Measurements from ENCODE around the gene PPFIA4.

The PPFIA4 gene

DNA sequence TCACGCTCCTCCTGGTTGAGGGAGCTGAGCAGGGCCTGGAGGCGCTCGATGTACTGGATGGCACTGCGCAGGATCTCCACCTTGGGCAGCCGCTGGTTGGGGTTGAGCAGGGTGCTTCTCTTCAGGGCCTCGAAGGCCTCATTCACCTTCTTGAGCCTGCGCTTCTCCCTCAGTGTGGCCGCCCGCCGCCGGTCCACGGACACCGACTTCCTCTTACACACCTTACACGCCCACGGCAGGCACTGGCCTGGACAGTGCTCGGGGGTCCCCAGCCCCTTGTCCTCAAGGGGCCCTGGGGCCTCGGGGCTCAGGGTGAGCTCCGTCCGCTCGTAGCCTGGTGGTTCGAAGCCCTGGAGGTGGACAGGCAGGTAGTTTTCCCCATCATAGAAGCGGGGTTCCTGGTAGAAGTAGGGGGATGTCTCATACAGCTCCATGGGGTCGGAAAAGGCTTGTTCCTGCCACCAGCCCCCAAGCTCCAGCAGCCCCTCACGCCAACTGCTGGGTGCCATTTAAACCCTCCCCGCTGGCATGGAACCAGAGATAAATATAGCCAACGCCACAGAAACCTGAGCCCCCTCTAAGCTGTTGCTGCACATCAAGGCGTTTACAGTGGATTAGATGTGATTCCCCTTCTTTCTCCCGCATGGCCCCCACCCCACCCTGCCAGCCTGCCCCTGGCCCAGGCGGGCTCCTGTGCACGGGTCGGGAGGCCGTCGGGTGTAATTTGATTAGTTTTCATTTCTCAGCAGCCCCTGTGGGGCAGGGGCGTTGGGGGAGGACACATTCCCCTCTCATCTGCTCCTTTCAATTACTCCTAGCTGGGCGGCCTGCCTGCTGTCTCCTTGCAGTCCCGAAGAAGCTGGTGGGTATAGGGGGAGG is 59.5 kb downstream of the PPFIA4 start, which contains the start of gene MYOG:
TSS of gene MYOG (minus strand) at position 485 of the 879 bp plus-strand sequence. CDS start at position 434, 51 bp downstream.
- DNase-seq, result no peak

DNA sequence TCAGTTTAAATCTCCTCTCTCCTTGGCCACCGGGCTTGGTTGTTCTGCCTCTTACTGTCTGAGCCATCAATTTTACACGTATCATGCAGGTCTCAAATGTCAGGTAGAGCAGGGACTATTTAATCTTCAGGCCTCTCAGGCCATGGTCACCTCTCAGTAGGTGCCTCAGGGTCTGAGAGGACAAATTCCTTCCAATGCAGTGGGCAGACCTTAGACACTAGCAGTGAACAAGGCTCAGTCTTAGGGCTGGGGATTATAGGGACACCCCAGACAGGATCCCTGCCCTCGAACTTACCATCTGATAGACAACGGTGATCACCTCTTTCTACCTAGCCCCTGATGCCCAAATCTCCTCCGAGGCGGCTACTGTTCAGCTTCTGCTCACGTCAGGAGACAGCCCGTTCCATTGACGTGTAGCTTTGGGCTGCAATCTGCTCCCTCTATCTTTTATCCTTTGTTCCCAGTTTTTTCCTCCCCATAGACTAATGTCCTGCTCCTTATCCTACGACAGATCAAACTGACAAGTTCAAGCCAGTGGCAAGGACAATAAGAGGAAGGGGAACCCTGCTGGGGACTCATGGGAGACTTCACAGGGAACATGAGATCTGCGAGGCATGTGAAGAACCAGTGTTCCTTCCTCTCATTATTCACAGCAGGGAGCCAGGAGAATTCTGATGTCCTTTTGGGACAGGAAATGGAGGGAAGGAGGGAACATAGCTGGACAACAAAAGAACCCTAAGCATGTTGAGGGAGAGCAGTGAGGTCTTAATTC is 60.9 kb downstream of the PPFIA4 start:
- no peak for DNase-seq

DNA sequence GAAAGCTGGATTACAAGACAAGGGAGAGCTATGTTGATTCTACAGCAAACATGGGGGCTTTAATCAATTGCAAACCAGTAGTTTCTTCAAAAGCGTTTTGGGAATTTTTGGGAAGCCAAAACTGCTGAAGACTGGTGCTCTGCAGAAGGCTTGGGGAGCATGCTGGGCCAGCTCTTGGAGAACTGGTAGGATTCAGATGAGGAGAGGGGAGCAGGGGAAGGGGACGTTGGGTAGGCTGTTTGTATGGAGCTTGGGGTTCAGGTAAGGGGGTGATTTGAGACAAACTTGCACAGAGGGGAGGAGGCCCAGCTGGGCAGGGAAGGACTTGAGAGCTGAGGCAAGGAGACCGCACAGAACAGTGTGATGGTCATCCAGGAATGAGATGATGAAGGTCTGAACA is 62.1 kb downstream of the PPFIA4 start:
- DNase-seq, result no peak

DNA sequence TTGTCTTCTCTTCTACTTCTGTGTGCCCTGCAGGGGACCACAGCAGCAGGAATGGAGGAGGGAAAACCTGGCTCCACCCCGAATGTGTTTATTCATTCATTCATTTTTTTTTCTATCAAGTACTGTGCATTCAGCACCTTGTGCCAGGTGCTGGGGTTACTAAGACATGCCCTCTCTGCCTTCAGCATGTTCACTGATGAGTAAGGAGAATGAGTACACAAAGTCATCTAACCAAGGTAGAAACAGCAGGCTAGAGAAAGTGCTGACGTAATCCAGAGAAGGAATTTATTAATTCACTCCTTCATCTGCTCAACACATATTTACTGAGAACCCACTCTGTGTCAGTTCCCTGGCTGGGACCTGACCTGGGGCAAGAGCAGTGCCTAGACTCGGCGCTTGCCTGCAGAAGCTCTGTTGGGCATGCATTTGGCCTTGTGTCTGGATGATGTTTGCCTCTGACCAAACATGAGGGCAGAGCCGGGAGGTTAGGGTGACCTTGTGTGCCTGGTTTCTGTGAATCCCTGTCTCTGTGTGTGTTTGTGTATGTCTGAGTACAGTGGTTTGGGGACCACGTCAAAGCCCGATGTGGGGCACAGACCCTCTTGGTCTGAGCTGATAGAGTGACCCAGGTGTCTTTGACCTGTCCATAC is 62.8 kb downstream of the PPFIA4 start:
- DNase-seq, result no peak

DNA sequence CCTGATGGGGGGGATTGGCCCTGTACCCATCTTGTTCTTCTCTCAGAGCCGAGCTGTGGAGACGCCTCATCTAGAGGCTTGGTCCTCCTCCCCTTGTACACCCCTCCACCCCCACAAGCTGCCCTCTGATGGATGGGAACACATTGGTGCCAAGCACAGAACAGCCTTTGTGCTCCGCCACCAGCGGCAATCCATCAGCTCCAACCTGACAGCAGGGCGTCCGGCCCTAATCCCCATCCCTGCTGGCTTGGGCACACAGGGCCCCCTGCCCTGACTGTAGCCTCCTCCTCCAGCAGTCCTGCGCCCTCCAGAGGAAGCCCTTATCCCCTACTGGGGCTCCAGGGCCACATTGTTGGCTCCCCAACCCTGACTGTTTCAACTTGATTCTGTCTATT is 63.4 kb downstream of the PPFIA4 start:
- no peak for DNase-seq

DNA sequence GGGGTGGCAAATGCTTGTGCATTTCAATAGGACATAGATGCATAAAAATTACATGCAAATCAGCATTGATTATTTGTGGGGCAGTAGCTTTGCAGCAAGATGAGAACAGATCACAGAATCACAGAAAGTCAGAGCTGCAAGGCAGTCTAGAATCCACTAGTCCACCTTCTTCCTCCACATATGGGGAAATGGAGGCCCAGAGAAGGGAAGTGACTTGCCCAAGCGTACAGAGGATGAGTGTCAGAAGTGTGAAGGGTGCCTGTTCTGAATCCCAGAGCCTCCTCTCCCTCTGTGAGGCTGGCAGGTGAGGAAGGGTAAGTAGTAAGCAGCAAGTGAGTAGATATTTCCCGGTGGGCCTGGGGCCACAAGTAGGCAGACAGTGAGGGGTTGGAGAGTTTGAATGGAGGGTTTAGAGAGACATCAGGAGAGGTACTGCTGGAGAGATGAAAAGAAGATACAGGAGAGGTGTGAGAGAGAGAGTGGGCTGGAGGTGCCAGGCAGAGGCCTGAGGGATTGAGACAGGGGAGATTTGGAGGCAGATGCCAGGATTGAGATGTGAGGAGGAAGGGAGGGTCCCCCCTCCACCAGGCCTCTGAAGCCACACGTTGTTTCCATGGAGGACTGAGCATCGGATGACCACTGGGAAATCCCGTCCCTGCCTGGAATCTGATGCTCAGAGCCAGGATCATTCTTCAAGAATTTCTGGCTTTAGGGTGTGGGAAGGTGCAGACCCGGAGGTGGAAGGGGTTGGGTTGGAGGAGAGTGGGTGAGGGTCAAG is 64.3 kb downstream of the PPFIA4 start:
- no peak for DNase-seq

DNA sequence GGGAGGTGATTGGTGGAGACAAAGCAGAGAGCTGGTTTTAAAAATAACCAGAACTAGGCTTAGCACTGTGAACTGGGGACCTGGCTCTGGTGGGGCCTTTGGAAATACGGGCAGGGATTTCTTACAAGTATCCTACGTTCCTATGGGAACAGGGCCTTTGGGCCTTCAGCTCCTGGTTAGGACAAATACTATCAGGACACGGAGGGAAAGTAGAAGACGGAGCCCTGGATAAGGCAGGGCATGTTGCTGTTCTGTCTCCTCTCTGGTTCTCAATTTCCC is 64.8 kb downstream of the PPFIA4 start:
- no peak for DNase-seq

DNA sequence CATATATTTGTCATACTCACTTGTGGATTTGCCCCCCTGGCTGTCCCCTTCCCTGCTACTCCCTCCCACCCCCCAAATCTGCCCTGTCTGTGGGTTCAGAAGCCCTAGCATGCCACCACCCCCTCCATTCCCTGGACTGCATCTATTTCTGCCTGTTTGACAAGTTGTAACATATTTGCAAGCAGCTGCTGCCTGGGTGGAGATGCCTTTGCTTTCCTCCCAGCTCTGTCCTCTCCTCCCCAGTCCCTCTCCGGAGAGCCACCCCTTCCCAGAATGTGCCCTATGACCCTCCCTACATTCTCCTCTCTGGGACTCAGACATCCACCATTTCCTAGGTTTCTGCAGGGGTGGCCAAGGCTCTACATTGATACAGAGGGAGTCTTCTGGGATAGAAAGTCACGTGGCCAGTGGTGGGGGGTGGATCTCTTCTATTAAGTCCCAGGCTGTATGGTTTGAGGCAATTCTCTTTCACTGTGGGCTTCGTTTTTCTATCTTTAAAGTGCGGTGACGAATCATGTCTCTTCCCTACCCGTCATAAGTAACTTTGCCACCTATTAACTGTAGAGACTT is 65.6 kb downstream of the PPFIA4 start:
- DNase-seq, result no peak

DNA sequence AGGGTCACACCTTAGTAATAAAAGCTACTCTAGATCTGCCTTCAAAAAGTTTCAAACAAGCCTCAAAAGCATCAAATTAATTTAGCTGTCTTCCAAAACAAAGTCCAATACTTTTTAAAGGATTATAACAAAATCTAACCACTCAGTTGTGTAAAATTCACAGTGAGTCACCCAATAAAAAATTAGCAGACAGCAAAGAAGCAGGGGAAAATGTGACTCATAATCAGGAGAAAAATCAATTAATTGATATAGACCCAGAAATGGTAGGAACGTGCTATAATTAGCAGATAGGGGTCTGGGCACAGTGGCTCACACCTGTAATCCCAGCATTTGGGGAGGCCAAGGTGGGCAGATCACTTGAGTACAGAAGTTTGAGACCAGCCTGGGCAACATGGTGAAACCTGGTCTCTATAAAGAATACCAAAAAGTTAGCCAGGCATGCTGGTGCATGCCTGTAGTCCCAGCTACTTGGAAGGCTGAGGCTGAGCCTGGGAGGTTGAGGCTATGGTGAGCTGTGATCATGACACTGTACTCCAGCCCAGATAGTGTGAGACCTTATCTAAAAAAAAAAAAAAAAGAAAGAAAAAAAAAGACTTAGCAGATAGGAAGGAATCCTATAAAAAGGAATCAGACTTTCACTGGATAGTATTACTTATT is 67.6 kb downstream of the PPFIA4 start:
- no peak for DNase-seq

DNA sequence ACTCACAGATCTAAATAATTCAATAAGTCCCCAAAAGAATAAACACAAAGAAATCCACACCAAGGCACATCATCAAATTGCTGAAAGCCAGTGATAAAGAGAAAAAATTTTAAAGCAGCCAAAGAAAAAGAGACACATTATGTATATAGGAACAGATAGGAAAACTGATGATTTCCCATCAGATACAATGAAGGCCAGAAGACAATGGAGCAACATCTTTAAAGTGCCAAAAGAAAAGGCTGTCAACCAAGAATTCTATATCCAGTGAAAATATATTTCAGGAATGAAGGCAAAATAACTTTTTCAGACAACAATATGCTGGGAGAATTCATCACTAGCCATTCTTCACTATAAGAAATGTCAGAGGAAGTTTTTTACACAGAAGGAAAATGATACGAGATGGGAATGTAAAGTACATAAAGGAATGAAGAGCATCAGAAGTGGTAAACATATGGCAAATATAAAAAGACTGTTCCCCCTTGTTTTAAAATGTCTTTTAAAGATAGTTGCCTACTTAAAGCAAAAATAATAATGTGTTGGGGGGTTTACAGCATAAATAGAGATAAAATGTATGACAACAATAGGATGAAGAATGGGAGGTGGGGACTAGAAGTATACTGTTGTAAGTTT is 68.9 kb downstream of the PPFIA4 start:
- no peak for DNase-seq

DNA sequence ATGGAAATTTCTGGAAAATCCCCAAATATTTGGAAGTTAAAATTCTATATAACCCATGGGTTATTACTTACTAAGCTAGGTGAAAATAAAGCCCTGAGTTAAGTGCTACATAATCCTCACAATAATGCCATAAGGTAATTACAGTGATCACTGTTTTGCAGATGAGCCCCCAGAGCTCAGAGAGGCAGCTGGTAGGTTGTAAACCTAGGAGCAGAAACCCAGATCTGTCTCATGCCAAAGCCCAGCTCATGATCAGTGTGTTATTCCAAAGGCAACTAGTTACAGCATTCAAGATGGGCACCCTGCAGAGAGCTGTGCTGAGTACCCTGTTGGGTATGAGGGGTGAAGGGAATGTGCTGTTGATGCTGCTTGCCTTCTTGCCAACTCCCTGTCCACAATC is 70.3 kb downstream of the PPFIA4 start:
- DNase-seq, result no peak

DNA sequence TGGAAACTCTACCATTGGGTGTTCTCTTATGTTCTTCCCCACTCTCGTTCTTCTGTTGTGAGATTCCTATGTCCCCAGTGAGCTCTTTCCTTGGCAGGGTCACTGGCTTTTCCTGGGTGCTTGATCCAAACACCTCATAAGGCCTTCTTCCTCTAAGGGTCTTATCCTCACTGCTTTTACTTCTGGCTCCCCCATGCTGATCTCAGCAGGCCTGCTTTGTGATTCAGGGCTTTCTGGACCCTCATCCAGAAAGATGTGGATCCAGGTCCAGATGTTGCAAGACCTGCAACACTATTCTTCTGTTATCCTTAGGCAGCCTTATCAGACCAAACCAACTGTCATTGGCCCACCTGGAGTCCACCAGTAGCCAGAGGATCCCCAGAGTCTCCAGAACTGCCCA is 70.7 kb downstream of the PPFIA4 start:
- no peak for DNase-seq

DNA sequence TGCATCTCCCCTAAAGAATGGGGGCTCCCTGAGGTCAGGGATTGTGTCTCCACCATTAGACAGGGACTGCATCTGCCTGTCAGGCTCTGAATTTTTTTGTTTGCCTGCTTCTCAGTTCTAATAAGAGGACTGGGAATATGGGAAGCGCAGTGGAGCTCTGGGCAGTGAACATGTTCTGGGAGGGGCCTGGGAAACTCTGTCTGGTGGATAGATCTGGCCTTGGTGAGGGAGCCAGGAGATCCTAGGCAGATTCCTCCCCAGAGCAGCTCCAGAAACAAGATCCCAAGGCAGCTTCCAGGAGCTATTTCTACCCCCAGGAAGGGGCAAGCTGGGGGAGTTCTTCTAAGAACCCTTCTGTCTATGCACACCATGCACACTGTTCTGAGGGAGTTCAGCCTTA is 72.2 kb downstream of the PPFIA4 start:
- DNase-seq, result no peak

DNA sequence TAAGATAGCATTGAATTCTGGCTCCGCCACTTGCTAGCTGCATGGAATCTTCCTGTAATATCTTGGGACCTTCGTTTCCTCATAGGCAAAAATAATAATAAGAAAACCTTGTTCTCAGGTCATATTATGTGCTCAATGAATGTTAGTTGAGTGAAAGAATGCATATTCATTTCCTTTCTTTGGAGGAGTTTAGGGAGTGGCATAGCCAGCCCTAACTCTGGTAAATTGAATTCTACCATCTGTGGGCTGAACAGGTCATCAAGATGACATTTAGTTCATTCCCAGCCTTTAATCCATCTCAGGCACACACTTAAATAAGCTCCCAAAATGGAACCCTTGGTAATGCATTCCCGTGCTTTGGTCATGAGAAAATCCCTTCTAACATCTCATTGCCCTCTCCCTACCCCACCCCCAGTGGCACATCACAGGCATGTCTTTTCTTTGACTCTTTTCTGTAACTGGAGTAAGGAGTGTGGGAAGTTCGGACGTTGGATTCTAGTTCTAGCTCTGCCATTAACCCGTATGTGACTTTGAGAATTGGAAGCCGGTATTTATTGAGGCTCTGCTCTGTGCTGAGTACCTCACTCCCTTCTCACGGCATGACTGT is 72.7 kb downstream of the PPFIA4 start:
- no peak for DNase-seq

DNA sequence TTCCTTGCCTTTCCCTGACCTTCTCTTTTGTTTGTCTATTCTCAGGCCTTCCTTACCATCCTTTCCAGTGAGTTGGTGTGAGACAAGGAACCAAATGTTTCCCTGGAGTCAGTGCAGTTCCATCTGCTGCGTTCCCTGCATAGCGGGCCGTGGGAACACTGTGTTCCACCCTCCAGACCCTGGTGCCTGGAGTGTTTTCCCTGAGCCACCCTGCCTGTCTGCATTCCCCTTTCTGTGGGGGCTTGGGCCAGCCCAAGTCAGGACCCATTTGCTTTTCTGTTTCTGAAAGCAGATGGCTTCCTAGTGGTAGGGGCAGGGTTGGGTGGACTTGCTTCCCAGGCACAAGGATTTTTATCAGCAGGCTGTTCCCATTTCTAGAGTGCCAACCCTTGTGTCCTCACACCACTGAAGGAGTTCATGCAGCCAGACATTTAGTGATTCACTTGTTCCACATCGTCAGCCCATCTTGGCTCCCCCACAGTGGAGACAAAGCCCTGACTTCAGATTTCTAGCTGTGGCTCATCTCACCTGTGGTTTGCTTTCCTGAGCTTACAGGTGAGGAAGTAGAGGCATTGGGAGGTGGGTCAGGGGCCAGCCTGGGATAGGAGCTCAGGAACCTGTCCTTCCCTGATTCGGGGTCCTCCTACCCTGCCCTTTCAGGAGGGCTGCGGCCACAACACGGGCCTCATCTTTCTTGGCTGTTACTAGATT is 73.7 kb downstream of the PPFIA4 start:
- DNase-seq, result no peak

DNA sequence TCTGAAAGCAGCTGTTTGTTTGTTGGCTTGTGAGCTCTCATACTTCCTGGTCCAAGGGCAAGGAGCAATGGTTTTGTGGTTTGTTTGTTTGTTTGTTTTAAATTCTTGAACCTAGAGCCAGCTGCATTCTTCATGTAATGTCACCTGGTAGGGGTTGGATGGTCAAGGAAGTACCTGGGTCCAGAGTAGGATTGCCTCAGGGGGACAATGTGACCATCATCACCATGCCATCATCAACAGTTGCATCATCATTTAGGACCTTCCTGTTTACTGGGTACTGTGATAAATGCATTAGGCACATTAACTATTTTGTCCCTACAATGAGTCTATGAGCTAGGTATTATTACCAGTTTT is 74.2 kb downstream of the PPFIA4 start:
- DNase-seq, result no peak

DNA sequence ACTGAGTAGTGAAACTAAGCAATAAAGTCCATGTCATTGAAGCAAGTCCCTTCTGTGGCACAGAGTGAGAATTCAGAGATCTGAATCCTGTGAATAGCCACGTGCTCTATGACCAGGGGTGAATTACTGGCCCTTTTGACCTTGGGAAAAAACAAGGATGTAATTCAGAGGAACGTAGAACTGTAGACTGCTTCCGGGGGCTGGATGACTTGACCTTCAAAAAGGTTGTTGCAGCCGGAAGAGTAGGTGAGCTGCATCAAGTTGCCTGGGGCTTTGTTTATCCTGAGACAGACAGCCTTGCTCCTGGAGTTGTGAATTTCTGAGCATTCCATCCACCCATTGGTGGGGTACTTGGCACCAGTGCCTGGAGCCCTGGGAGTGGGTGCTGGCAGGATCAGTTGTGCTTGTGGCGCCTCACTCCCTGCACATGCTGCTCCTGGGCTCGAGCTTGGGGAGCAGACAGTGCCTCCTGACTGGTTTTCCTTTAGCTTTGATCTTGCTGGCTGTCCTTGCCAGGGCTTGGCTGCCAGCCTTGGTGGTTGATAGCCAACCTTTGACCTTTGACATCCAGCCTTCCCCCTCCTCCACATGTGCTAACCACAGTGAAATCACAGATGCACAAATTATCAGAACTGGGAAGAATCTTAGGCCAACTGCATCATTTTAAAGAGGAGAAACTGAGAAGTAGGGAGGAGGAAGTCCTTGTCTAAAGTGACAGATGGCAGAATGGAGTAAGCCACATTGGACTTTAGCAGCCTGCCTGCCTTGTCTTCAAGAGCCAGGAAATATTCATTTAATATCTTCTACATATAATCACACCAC is 75.7 kb downstream of the PPFIA4 start:
- DNase-seq, result no peak

DNA sequence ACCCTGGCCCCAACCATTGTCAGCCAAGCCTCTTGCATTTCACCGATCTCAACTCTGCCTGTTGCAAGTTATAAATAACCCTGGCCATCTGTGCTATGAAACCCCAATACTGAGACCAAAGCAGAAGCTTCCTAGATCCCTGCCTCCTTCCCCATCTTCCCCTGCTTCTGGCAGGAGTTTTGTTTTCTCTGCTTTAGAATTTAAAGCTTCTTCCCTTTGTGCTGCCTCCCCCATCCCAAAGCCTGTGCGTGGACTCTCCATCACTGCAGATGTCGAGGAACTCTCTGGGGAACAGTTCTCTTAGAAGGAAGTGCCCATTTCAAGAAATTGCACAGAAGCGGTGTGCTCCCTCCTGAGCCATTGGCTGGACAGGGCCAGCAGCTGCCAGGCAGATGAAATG is 76.9 kb downstream of the PPFIA4 start:
- DNase-seq, result no peak

DNA sequence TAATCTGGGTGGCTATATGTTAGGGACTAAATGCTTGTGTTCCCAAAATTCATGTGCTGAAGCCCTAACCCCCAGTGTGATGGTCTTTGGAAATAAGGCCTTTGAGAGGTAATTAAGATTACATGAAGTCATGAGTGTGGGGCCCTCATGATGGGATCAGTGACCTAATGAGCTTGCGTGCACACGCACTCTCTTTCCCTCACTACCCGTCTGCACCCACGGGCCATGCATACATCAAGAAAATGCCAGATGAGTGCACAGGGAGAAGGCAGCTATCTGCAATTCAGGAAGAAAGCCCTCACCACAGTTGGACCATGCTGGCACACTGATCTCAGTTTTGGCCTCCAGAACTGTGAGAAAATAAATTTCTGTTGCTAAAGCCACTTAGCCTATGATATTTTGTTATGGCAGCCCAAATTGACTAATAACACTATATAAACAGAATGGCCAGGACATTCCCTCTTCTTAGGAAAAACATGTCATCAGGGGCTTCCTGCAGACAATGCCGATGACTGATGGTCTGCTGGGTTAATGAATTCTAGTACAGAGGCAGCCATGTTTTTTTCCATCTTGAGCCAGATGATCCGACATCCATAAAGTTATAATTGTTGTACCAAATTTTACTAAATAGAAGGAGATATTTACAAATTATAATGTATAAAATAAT is 77.7 kb downstream of the PPFIA4 start:
- no peak for DNase-seq
